K562 (cell line): ENCODE measurements around the gene POLR1A. TPM values are rescaled to one million over a fixed set of nuclear protein-coding genes. Genes with fewer than 3 reads are reported as not detected.

Experiments used
- ATAC-seq: fragments of 200-7000 bp; cut with Tn5 transposase; 3 replicates; pipeline ENCODE4 v1.9.1; 2020; ENCODE audit warnings: moderate library complexity
- BruUV-seq: library from RNA; stranded (reverse); fragments of 400-500 nt; replicated peaks from 2 replicates; lab custom pipeline; 2021; lab: Mats Ljungman, UMichigan
- CTCF ChIA-PET: fragments of 300-600 bp; formaldehyde crosslinking; extraction: SDS; loops from one replicate; lab custom pipeline; 2021; ENCODE audit warnings: low intra/inter-chr PET ratio; lab: Yijun Ruan, JAX
- POLR2A ChIA-PET: fragments of 300-600, 350-650 bp; sonication (Branson Sonifier 250); formaldehyde crosslinking; extraction: SDS; loops from one replicate; lab custom pipeline; 2021; ENCODE audit warnings: antibody characterized with exemption, inconsistent platforms; lab: Yijun Ruan, JAX
- DNase-seq, 4 experiments: peaks; one replicate each; pipeline versions ENCODE4 v3.0.0 to v3.0.0-alpha.2; 2011 to 2018; ENCODE audit warnings: low spot score in 3 of 4, mixed read lengths in 3 of 4; ENCODE audit errors: extremely low read depth in 1 of 4
- FAIRE-seq: peaks from 2 replicates; lab custom pipeline; 2011; peaks lifted over from hg19 to GRCh38; lab: Jason Lieb, UNC
- H2AFZ ChIP-seq: 2 replicates; pipeline ENCODE4 v1.6.0; 2011; ENCODE audit warnings: low read depth, low read length, control low read depth, inconsistent platforms
- H3K27ac ChIP-seq: fragments of 200-600 bp; 3 replicates; pipeline ENCODE4 v1.8.0; 2011; ENCODE audit warnings: low read depth, mild to moderate bottlenecking, control low read depth, inconsistent platforms, low read length, moderate library complexity, mixed read lengths; ENCODE audit errors: extremely low read depth
- H3K27me3 ChIP-seq, 2 experiments: fragments of 300-600 bp in 1 of 2; 2 replicates in 1 of 2; 3 replicates in 1 of 2; pipeline versions ENCODE4 v1.6.0 to v1.8.0; 2011; ENCODE audit warnings: inconsistent platforms in 2 of 2, low read length in 2 of 2, mild to moderate bottlenecking in 1 of 2, mixed read lengths in 1 of 2, moderate library complexity in 1 of 2; ENCODE audit not compliant: control insufficient read depth in 2 of 2, insufficient read depth in 2 of 2
- H3K36me3 ChIP-seq: fragments of 300-600 bp; 3 replicates; pipeline ENCODE4 v1.8.0; 2011; ENCODE audit warnings: mild to moderate bottlenecking, low read length, inconsistent platforms; ENCODE audit not compliant: control insufficient read depth, insufficient read depth
- H3K4me1 ChIP-seq, 2 experiments: fragments of 200-600 bp in 1 of 2; replicated peaks in 1 of 2; 2 replicates in 1 of 2; 3 replicates in 1 of 2; pipeline versions ENCODE4 v1.5.1 to v1.8.0; 2011; ENCODE audit warnings: inconsistent platforms in 2 of 2, low read length in 2 of 2, mild to moderate bottlenecking in 1 of 2, mixed read lengths in 1 of 2, moderate library complexity in 1 of 2; ENCODE audit not compliant: control insufficient read depth in 2 of 2, insufficient read depth in 2 of 2
- H3K4me2 ChIP-seq: 2 replicates; pipeline ENCODE4 v1.6.1; 2011; ENCODE audit warnings: low read length, control low read depth, inconsistent platforms, mixed read lengths; ENCODE audit not compliant: insufficient read depth
- H3K4me3 ChIP-seq: fragments of 200-600 bp; sonication (generic), shearing (Covaris generic); 2 replicates; pipeline ENCODE4 v1.5.1; 2016; ENCODE audit warnings: control low read depth, inconsistent platforms
- H3K79me2 ChIP-seq: fragments of 200-600 bp; 3 replicates; pipeline ENCODE4 v1.8.0; 2011; ENCODE audit warnings: low read length, inconsistent platforms; ENCODE audit not compliant: control insufficient read depth, insufficient read depth
- H3K9ac ChIP-seq, 2 experiments: 2 replicates each; pipeline versions ENCODE4 v1.6.0 to v1.6.1; 2011; ENCODE audit warnings: low read depth in 2 of 2, low read length in 2 of 2, control low read depth in 1 of 2, inconsistent platforms in 1 of 2, mild to moderate bottlenecking in 1 of 2, mixed read lengths in 1 of 2; ENCODE audit not compliant: insufficient read depth in 1 of 2
- H3K9me1 ChIP-seq: one replicate; pipeline ENCODE4 v1.6.0; 2011; ENCODE audit warnings: inconsistent platforms, mild to moderate bottlenecking, low read length, moderate library complexity; ENCODE audit not compliant: control insufficient read depth, insufficient read depth
- H3K9me3 ChIP-seq: replicated peaks from 2 replicates; pipeline ENCODE4 v1.5.1; 2011; ENCODE audit warnings: low read depth, low read length, inconsistent platforms; ENCODE audit not compliant: control insufficient read depth, insufficient read depth
- H4K20me1 ChIP-seq: replicated peaks from 2 replicates; pipeline ENCODE4 v1.6.1; 2011; ENCODE audit warnings: low read length, inconsistent platforms, mixed read lengths; ENCODE audit not compliant: control insufficient read depth, insufficient read depth
- CBX1 ChIP-seq: sonication (generic); IDR thresholded peaks from 2 replicates; pipeline ENCODE4 v1.6.1; 2016; ENCODE audit warnings: antibody characterized with exemption, low read depth, mild to moderate bottlenecking
- MECOM ChIP-seq: fragments of 250-450 bp; sonication (Bioruptor Pico); IDR thresholded peaks from 2 replicates; pipeline ENCODE4 v1.8.0; 2022; ENCODE audit warnings: inconsistent platforms
- NONO ChIP-seq, 2 experiments: fragments of 200-400 bp in 1 of 2; fragments of 450-650 bp in 1 of 2; formaldehyde crosslinking in 1 of 2; IDR thresholded peaks; 2 replicates each; pipeline ENCODE4 v1.6.1; 2017; ENCODE audit warnings: low read depth in 2 of 2, mild to moderate bottlenecking in 2 of 2, moderate library complexity in 2 of 2, low read length in 1 of 2
- PHF21A ChIP-seq: fragments of 450-650 bp; IDR thresholded peaks from 2 replicates; pipeline ENCODE4 v1.6.1; 2017; ENCODE audit warnings: low read depth, borderline replicate concordance
- RBM22 ChIP-seq: fragments of 200-400 bp; formaldehyde crosslinking; IDR thresholded peaks from 2 replicates; pipeline ENCODE4 v1.6.1; 2018; ENCODE audit warnings: low read length, low read depth; ENCODE audit not compliant: poor library complexity, severe bottlenecking
- SIN3B ChIP-seq: fragments of 450-650 bp; IDR thresholded peaks from 2 replicates; pipeline ENCODE4 v1.6.1; 2017; ENCODE audit warnings: low read depth, mild to moderate bottlenecking, moderate library complexity
- TFAM ChIP-seq: fragments of 250-450 bp; sonication (Bioruptor Pico); conservative IDR thresholded peaks from 2 replicates; pipeline ENCODE4 v1.5.0; 2021; ENCODE audit warnings: mild to moderate bottlenecking, moderate library complexity
- ZNF282 ChIP-seq: sonication (generic); formaldehyde crosslinking; IDR thresholded peaks from 2 replicates; pipeline ENCODE4 v1.8.1; 2023; ENCODE audit warnings: missing genetic modification reagents
- ZNF354B ChIP-seq: fragments of 250-450 bp; sonication (Bioruptor Pico); IDR thresholded peaks from 2 replicates; pipeline ENCODE4 v1.4.0; 2020
- ZNF75A ChIP-seq: fragments of 450-650 bp; formaldehyde crosslinking; IDR thresholded peaks from 2 replicates; pipeline ENCODE4 v1.4.0; 2020; ENCODE audit warnings: mild to moderate bottlenecking
- ZNF766 ChIP-seq: fragments of 200-800 bp; sonication (Bioruptor generic); conservative IDR thresholded peaks from 2 replicates; pipeline ENCODE4 v1.6.1; 2016; ENCODE audit warnings: missing genetic modification characterization, missing compliant biosample characterization
- WGBS: fragments of 100-300 bp; shearing (Covaris generic); methylation state at CpG from one replicate; pipeline ENCODE4 v1.1.6; 2016; ENCODE audit warnings: low coverage, mixed read lengths; ENCODE audit not compliant: insufficient coverage; ENCODE audit errors: missing lambda C conversion rate; 5-methylcytosine and 5-hydroxymethylcytosine counted together
- in situ Hi-C: fragments of 300-500 bp; cut with MboI; formaldehyde crosslinking; loops from 4 replicates; pipeline ENCODE4 v1.15.0; 2018; ENCODE audit warnings: inconsistent platforms, mixed read lengths
- intact Hi-C: fragments of 100-400 bp; cut with micrococcal nuclease; formaldehyde crosslinking; loops from 2 replicates; pipeline ENCODE4 v1.14.2; 2022
- polyA plus RNA-seq, 8 experiments: library from polyadenylated mRNA; depleted of rRNA in 4 of 8; stranded (reverse) in 5 of 8; unstranded in 3 of 8; fragments of >200 nt; fragmentation: Nextera tagmentation in 2 of 8; fragmentation: Illumina TruSeq in 1 of 8; extraction: Ambion mirVana in 2 of 8; extraction: Trizol in 1 of 8; gene quantifications; 2 replicates each; pipeline versions ENCODE4 v1.2.1 to v1.2.3, GENCODE V29; 2011 to 2014; ENCODE audit warnings: inconsistent platforms in 1 of 8, missing spikeins in 1 of 8
- total RNA-seq, 7 experiments: library from RNA; depleted of rRNA in 6 of 7; stranded (reverse); fragments of >200 nt in 6 of 7; fragmentation: Illumina TruSeq in 2 of 7; extraction: Trizol in 2 of 7; gene quantifications; 2 replicates each; pipeline versions ENCODE4 v1.2.1 to v1.2.3, GENCODE V29; 2011 to 2021; ENCODE audit warnings: low replicate concordance in 1 of 7
- TF ChIP-seq, protein P1 (sequence below): fragments of 250-450 bp; sonication (Bioruptor Pico); IDR thresholded peaks from 2 replicates; pipeline ENCODE4 v1.4.0; 2020; ENCODE audit warnings: borderline replicate concordance
- TF ChIP-seq, protein P2 (sequence below): fragments of 450-650 bp; IDR thresholded peaks from 2 replicates; pipeline ENCODE4 v1.6.1; 2014; ENCODE audit warnings: low read depth, mild to moderate bottlenecking, moderate library complexity, borderline replicate concordance
- TF ChIP-seq, protein P3 (sequence below), 2 experiments: fragments of 450-650 bp; IDR thresholded peaks; 2 replicates each; pipeline ENCODE4 v1.6.1; 2018; ENCODE audit warnings: mild to moderate bottlenecking in 2 of 2, low read depth in 1 of 2; ENCODE audit not compliant: partially characterized antibody in 2 of 2

POLR1A gene
- total and polyA plus RNA-seq, 9 of the 15 experiments (the other 6 are each of a cell fraction or from before 2014, with no cell fraction given) = 3.0 to 72.1 (median 21.8) TPM

DNA sequence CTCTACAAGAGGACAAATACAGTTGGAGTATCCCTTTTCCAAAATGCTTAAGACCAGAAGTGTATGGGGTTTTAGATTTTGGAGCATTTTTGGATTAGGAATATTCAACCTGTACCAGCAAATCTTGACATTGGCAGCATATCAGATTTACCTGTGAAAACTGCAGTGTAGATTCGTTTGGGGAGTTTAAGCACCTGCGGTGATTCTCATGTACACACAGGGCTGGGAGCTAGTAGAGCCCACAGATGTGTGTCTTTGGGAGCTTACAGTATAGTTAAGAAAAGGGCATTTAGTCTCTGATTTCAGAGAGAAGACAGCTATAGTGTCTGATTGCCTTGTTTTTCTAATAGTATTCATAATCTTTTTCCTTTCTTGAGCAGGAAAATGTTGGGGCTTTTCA is 30.5 kb upstream of the POLR1A start:
- ATAC-seq (no peak), FAIRE-seq (no peak), DNase-seq (no peak)
- no peaks in the 10 kb centered on the region for H3K4me1 ChIP-seq
- no peak overlapping the region for H3K4me2 ChIP-seq
- no peak overlapping the region for H3K27ac ChIP-seq
- H3K9ac ChIP-seq = no peak overlapping the region
- ChIA-PET POLR2A (interaction anchor here (0.6 to 1.2 kb wide), 4 partner anchors 21 to 383 kb away, joined by 3 to 4 read pairs (median 3); no protein-coding TSS in a partner anchor), CTCF (no interaction called here)
- no peaks in the 10 kb centered on the region for H3K79me2 ChIP-seq
- no TSS peak for BruUV-seq
- no peaks in the 10 kb centered on the region for H3K9me1 ChIP-seq
- H2AFZ ChIP-seq = no peak overlapping the region
- intact Hi-C loops = no loop called here
- H4K20me1 ChIP-seq = no peaks in the 10 kb centered on the region
- H3K27me3 ChIP-seq = no peaks in the 10 kb centered on the region
- 93% methylated on average over 2 of the region's 2 CpGs for WGBS
- no peak overlapping the region for H3K4me3 ChIP-seq
- in situ Hi-C loops = no loop called here
- peaks cover 98% of the 10 kb centered on the region for H3K36me3 ChIP-seq
- H3K9me3 ChIP-seq = no peaks in the 10 kb centered on the region
- TF ChIP-seq, protein P1, sequence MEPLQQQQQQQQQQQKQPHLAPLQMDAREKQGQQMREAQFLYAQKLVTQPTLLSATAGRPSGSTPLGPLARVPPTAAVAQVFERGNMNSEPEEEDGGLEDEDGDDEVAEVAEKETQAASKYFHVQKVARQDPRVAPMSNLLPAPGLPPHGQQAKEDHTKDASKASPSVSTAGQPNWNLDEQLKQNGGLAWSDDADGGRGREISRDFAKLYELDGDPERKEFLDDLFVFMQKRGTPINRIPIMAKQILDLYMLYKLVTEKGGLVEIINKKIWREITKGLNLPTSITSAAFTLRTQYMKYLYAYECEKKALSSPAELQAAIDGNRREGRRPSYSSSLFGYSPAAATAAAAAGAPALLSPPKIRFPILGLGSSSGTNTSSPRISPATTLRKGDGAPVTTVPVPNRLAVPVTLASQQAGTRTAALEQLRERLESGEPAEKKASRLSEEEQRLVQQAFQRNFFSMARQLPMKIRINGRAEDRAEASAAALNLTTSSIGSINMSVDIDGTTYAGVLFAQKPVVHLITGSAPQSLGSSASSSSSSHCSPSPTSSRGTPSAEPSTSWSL (CRISPR knock-in tag) = no peak
- no peak for TF ChIP-seq SIN3B
- no peak for TF ChIP-seq CBX1
- TF ChIP-seq RBM22 = no peak
- TF ChIP-seq, protein P2, sequence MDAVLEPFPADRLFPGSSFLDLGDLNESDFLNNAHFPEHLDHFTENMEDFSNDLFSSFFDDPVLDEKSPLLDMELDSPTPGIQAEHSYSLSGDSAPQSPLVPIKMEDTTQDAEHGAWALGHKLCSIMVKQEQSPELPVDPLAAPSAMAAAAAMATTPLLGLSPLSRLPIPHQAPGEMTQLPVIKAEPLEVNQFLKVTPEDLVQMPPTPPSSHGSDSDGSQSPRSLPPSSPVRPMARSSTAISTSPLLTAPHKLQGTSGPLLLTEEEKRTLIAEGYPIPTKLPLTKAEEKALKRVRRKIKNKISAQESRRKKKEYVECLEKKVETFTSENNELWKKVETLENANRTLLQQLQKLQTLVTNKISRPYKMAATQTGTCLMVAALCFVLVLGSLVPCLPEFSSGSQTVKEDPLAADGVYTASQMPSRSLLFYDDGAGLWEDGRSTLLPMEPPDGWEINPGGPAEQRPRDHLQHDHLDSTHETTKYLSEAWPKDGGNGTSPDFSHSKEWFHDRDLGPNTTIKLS = no peak
- TF ChIP-seq PHF21A = no peak
- TF ChIP-seq ZNF354B (CRISPR knock-in tag) = no peak
- TF ChIP-seq NONO (IDR thresholded peaks at IDR 0.05; ENCODE audit: low read depth in 2 of 2, low read length in 1 of 2) = no peak
- no peak for TF ChIP-seq ZNF282 (CRISPR knock-in tag)
- no peak for TF ChIP-seq TFAM (CRISPR knock-in tag)
- TF ChIP-seq, protein P3, sequence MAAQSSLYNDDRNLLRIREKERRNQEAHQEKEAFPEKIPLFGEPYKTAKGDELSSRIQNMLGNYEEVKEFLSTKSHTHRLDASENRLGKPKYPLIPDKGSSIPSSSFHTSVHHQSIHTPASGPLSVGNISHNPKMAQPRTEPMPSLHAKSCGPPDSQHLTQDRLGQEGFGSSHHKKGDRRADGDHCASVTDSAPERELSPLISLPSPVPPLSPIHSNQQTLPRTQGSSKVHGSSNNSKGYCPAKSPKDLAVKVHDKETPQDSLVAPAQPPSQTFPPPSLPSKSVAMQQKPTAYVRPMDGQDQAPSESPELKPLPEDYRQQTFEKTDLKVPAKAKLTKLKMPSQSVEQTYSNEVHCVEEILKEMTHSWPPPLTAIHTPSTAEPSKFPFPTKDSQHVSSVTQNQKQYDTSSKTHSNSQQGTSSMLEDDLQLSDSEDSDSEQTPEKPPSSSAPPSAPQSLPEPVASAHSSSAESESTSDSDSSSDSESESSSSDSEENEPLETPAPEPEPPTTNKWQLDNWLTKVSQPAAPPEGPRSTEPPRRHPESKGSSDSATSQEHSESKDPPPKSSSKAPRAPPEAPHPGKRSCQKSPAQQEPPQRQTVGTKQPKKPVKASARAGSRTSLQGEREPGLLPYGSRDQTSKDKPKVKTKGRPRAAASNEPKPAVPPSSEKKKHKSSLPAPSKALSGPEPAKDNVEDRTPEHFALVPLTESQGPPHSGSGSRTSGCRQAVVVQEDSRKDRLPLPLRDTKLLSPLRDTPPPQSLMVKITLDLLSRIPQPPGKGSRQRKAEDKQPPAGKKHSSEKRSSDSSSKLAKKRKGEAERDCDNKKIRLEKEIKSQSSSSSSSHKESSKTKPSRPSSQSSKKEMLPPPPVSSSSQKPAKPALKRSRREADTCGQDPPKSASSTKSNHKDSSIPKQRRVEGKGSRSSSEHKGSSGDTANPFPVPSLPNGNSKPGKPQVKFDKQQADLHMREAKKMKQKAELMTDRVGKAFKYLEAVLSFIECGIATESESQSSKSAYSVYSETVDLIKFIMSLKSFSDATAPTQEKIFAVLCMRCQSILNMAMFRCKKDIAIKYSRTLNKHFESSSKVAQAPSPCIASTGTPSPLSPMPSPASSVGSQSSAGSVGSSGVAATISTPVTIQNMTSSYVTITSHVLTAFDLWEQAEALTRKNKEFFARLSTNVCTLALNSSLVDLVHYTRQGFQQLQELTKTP (IDR thresholded peaks at IDR 0.05; ENCODE audit: low read depth in 1 of 2, partially characterized antibody in 2 of 2) = no peak
- TF ChIP-seq ZNF766 (CRISPR knock-in tag) = no peak
- no peak for TF ChIP-seq ZNF75A (CRISPR knock-in tag)
- no peak for TF ChIP-seq MECOM (CRISPR knock-in tag)
